Fibroblast of the aortic adventitia (primary cell): Measurements from ENCODE around the gene RASGEF1B. TPM values are rescaled to one million over a fixed set of nuclear protein-coding genes. Genes with fewer than 3 reads are reported as not detected.

Source experiments
- DNase-seq: peaks from one replicate; pipeline ENCODE4 v3.0.0-alpha.2; 2010; ENCODE audit warnings: low read depth
- H3K4me3 ChIP-seq: 2 replicates; pipeline ENCODE4 v1.5.1; 2011; ENCODE audit warnings: low read depth, mild to moderate bottlenecking, control low read depth, low read length, moderate library complexity
- total RNA-seq: library from RNA; depleted of rRNA; stranded (reverse); fragments of >200 nt; gene quantifications from 2 replicates; pipeline ENCODE4 v1.2.3, GENCODE V29; 2012; ENCODE audit warnings: low replicate concordance
- TF ChIP-seq, protein P1 (sequence below): IDR thresholded peaks from 2 replicates; pipeline ENCODE4 v1.5.1; 2011; ENCODE audit warnings: mild to moderate bottlenecking, low read length, control low read depth, inconsistent platforms; ENCODE audit not compliant: insufficient read depth

Gene RASGEF1B
- total RNA-seq, 1 donor: 1.2 TPM

DNA sequence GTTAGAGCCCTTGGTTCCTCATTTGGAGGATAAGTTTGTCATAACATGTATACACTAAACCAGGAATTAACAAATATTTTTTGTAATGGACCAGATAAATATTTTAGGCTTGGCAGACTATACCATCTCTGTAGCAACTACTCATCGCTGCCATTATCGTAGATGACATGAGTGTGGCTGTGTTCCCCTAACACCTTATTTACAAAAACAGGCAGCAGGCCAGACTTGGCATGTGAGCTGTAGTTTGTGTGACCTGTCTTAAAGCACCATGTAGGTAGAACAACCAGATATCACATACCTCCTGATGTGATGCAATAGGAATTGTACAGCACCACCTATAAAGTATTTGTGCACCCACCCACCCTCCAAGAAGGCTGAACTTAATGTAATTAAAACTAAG is 82.0 kb downstream of the RASGEF1B start:
- TF ChIP-seq, protein P1, sequence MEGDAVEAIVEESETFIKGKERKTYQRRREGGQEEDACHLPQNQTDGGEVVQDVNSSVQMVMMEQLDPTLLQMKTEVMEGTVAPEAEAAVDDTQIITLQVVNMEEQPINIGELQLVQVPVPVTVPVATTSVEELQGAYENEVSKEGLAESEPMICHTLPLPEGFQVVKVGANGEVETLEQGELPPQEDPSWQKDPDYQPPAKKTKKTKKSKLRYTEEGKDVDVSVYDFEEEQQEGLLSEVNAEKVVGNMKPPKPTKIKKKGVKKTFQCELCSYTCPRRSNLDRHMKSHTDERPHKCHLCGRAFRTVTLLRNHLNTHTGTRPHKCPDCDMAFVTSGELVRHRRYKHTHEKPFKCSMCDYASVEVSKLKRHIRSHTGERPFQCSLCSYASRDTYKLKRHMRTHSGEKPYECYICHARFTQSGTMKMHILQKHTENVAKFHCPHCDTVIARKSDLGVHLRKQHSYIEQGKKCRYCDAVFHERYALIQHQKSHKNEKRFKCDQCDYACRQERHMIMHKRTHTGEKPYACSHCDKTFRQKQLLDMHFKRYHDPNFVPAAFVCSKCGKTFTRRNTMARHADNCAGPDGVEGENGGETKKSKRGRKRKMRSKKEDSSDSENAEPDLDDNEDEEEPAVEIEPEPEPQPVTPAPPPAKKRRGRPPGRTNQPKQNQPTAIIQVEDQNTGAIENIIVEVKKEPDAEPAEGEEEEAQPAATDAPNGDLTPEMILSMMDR: no peak
- no peak overlapping the region for H3K4me3 ChIP-seq
- no peak for DNase-seq

DNA sequence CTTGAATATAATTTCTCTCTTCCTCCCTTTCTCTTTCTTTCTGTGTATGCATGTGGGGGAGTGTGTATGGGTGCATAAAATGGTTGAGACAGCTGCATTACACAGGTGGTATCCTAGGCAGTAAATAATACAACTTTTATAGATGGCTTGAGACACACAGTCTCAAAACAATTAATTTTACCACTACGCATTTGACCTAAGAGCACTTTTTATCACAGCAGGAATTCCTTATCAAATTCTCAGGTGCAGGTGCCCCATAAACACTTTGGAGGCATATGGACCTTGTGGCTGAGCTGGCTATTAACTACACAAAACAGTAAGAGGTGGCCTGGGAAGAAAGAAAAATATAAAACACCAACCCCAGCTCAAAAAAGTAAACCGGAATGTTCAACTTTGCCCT is 91.3 kb downstream of the RASGEF1B start:
- no peak overlapping the region for H3K4me3 ChIP-seq
- DNase-seq: no peak
- TF ChIP-seq, protein P1: no peak

DNA sequence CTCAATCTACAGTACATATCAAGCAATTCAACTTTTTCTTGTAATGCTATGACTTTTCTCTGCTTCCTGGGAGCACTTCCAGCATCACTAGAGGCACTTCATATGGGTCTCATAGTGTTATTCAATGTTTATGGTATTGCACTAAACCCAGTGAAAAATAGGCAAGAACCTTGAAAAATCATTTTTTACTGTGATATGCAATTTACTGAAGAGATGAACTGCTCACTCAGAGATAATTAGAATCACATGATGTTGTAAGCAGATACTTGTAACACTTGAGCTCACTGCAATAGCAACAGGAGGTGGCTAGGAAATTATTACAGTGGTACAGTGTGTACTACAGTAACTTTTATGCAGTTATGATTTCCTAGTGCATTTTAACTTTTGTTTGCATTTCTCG is 93.3 kb downstream of the RASGEF1B start:
- no peak overlapping the region for H3K4me3 ChIP-seq
- TF ChIP-seq, protein P1: no peak
- DNase-seq: no peak

DNA sequence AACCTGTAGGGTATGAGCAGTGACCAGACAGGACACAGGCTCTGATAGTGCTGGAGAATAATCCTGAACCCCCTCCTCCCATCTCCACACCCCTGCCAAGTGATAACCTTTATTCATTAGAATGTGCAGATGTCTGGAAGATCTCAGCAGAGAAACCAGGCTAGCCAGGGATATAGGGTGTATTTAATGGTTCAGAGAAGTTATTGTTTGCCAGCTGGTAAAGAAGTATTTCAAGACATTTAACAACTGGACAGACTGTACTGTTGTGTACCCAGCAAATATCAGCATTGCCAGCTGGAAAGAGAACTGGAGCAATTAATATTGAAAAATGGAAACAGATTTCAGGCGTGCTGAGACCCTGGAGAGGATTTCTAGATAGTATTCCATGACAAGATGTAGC is 94.5 kb downstream of the RASGEF1B start:
- DNase-seq: no peak
- no peak overlapping the region for H3K4me3 ChIP-seq
- TF ChIP-seq, protein P1: no peak

DNA sequence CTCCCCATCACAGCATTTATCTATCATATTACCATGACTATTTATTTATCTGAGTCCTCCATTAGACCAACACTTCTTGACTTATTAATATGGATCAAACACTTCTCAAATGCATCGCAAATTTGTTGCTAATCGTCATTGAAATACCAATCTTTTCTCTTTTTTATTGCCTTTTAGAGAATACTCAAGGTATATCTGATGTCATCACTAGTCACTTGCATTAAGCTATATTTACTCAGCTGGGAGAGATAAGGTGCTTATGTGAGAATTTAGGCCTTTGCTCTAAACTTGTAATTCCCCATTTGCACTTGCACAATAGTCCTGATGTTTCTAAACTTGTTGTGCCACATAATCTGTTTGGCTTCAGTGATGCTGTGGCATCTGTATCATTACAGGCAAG is 95.0 kb downstream of the RASGEF1B start:
- DNase-seq: no peak
- H3K4me3 ChIP-seq: no peak overlapping the region
- TF ChIP-seq, protein P1: no peak
